ENCODE data around the gene ACER1. TPM values are rescaled to one million over a fixed set of nuclear protein-coding genes. Genes with fewer than 3 reads are reported as not detected.
A peak's percentile ranks its signal among the peaks of the same experiment; 100 is the strongest.

ACER1 gene
- total and polyA plus RNA-seq, 7 experiments from 2014 or later: 0.65 to 3.9 (median 1.1) TPM

DNA sequence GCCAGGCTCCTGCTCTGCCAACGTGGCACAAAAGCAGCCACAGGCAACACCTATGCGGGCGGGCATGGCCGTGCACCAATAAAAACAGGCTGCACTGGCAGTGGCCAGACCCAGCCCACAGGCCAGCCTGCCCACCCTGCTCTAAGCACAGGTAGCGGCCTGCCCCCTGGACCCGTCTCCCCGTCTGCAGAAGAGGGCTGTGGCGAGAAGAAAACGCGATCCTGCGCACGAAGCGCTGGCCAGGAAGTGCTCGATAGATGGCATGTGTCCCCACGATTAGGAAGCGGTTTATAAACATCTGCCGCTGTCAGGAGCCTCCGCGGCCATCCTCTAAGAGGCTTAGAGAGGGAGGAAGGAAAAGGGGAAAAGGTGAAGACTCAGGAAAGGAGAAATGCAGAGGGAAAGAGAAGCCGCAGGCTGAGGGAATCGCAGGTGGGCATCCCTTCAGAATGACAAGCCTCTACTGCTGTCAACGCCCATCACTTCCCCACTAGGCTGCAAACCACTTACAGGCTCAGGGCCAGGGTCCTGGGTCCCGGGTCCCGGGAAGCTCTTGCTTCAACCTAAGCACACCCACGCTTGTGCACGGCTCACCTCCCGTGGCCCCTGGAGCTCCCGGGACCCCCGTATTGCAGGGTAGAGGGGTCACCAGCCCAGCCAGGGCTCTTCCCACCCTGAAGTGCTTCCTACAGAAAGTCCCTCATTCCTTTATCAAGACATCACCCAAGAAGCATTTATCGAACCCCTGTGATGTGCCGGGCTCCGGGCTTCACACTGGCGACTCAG is 64.1 kb downstream of the ACER1 start:
- ChIA-PET POLR2A (no interaction called here), CTCF (no interaction called here)
- no peak overlapping the region for H3K4me3 Mint-ChIP-seq
- no peak overlapping the region for H3K4me3 ChIP-seq (ENCODE audit: low read length)
- no peaks in the 10 kb centered on the region for H3K27me3 Mint-ChIP-seq
- H3K36me3 ChIP-seq (ENCODE audit: control insufficient read depth in 2 of 3, insufficient read depth in 3 of 3, low read length in 3 of 3): peaks cover 0 to 45% (median 5%) of the 10 kb centered on the region in 3 experiments
- intact Hi-C loops (cut with micrococcal nuclease): no loop called here
- no peaks in the 10 kb centered on the region for H3K9me3 ChIP-seq (ENCODE audit: control insufficient read depth in 2 of 3, low read length in 3 of 3)
- H3K27ac Mint-ChIP-seq: peak overlapping the region in 4 of 9 donors; percentile 21 to 60 (median 54)
- H3K27ac ChIP-seq (ENCODE audit: low read depth, low read length): no peak overlapping the region
- no peaks in the 10 kb centered on the region for H3K9me3 Mint-ChIP-seq
- peaks cover 4 to 27% (median 8%) of the 10 kb centered on the region in 5 donors for H3K36me3 Mint-ChIP-seq
- H3K4me1 Mint-ChIP-seq: peaks cover 8 to 51% (median 37%) of the 10 kb centered on the region in 7 donors
- no peak for DNase-seq
- no peak for ATAC-seq
- H3K4me1 ChIP-seq (ENCODE audit: control insufficient read depth in 2 of 2, insufficient read depth in 2 of 2, low read length in 2 of 2): no peaks in the 10 kb centered on the region
- no peaks in the 10 kb centered on the region for H3K27me3 ChIP-seq (ENCODE audit: control insufficient read depth in 2 of 2, insufficient read depth in 2 of 2, low read length in 2 of 2)

DNA sequence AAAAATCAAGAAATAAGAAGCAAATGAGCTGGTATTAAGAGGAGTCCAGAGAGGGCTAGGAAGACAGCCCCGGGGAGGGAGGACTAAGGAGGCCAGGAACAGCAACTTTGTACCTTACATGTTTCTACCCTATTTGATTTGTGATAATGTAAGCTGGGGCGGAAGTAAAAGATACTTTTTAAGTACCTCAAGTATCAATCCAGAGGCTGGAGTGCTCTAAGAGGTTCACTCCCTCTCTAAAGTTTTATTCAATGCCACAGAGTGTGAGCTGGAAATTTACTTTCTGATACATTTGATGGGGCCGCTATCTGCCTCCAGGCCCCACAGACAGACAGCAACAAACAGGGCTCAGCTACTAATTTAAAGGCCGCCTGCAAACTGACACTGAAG is 65.0 kb downstream of the ACER1 start:
- Mint-ChIP-seq H3K4me1 (peaks cover 5 to 42% (median 33%) of the 10 kb centered on the region in 7 donors), H3K36me3 (peaks cover 5 to 29% (median 9%) of the 10 kb centered on the region in 5 donors), H3K27ac (peak overlapping the region in 4 of 9 donors; percentile 21 to 60 (median 40)), H3K4me3 (no peak overlapping the region), H3K27me3 (no peaks in the 10 kb centered on the region), H3K9me3 (no peaks in the 10 kb centered on the region)
- Histone ChIP-seq H3K27ac (ENCODE audit: low read depth, low read length) (no peak overlapping the region), H3K36me3 (ENCODE audit: control insufficient read depth in 2 of 3, insufficient read depth in 3 of 3, low read length in 3 of 3) (peaks cover 0 to 51% (median 5%) of the 10 kb centered on the region in 3 experiments), H3K4me1 (ENCODE audit: control insufficient read depth in 2 of 2, insufficient read depth in 2 of 2, low read length in 2 of 2) (no peaks in the 10 kb centered on the region), H3K27me3 (ENCODE audit: control insufficient read depth in 2 of 2, insufficient read depth in 2 of 2, low read length in 2 of 2) (no peaks in the 10 kb centered on the region), H3K9me3 (ENCODE audit: control insufficient read depth in 2 of 3, low read length in 3 of 3) (no peaks in the 10 kb centered on the region), H3K4me3 (ENCODE audit: low read length) (no peak overlapping the region)
- intact Hi-C loops (cut with micrococcal nuclease): no loop called here
- no peak for ATAC-seq
- POLR2A ChIA-PET: no interaction called here
- no peak for DNase-seq
- CTCF ChIA-PET: no interaction called here

DNA sequence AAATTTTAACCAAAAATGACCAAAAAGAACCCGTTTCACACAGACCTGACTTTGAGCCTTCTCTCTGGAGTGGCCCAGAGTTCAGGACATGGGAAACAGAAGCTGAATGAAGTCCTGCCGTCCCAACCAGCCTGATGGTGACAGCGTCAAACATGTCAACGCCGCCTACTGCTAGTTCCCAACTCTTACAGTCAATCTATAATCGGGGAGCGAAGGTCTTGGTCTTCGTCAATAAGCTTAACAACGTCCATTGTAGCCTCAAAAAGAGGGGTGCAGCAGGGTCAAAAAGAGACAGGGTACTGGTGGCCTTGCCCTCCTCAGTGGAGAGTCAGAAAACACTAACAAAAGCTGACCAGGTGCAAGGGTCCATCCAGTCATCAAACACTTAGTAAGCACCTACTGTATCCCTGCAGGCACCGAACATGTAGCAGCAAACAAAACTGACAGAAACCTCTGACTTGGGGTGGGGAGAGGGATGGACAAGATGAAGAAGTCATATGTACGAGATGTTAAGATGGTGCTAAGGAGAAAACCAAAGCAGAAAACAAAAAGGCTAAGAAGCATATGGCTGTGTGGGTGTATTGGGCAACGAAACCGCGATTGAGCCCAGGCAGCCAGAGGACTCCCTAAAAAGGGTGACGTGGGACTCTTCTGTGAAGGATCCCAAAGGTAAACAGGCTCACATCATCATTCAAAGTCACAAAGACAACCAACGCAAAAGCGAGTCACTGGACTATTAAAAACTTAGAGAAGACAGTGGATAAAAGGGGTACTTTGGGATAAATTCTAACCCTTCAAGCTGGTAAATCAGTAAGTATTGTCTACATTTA is 65.6 kb downstream of the ACER1 start:
- Mint-ChIP-seq H3K4me1 (peaks cover 5 to 36% (median 28%) of the 10 kb centered on the region in 7 donors), H3K36me3 (peaks cover 7 to 32% (median 11%) of the 10 kb centered on the region in 5 donors), H3K27me3 (no peaks in the 10 kb centered on the region), H3K27ac (peak overlapping the region in 4 of 9 donors; percentile 21 to 60 (median 40)), H3K9me3 (no peaks in the 10 kb centered on the region), H3K4me3 (no peak overlapping the region)
- Histone ChIP-seq H3K4me1 (ENCODE audit: control insufficient read depth in 2 of 2, insufficient read depth in 2 of 2, low read length in 2 of 2) (no peaks in the 10 kb centered on the region), H3K27me3 (ENCODE audit: control insufficient read depth in 2 of 2, insufficient read depth in 2 of 2, low read length in 2 of 2) (no peaks in the 10 kb centered on the region), H3K9me3 (ENCODE audit: control insufficient read depth in 2 of 3, low read length in 3 of 3) (no peaks in the 10 kb centered on the region), H3K36me3 (ENCODE audit: control insufficient read depth in 2 of 3, insufficient read depth in 3 of 3, low read length in 3 of 3) (peaks cover 0 to 55% (median 5%) of the 10 kb centered on the region in 3 experiments), H3K27ac (ENCODE audit: low read depth, low read length) (no peak overlapping the region), H3K4me3 (ENCODE audit: low read length) (no peak overlapping the region)
- ChIA-PET CTCF (interaction anchor here (0.7 kb wide), 1 partner anchor 1692 kb away, joined by 3 read pairs; no protein-coding TSS in a partner anchor), POLR2A (no interaction called here)
- no peak for ATAC-seq
- intact Hi-C loops (cut with micrococcal nuclease): no loop called here
- no peak for DNase-seq

DNA sequence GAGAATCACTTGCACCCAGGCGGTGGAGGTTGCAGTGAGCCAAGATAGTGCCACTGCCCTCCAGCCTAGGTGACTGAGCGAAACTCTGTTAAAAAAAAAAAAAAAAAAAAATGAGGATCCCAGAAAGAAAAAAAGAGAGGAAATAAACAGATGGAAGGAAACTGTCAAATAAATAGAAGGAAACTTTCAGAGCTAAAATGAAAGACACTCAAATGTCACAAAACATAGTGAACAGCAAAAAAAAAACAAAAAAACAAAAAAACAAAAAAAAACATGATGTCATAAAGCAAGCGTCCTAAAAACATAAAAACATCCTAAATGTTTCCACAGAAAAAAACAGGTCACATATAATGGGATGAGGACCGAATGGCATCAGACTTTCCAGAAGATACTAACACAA is 68.6 kb downstream of the ACER1 start:
- H3K27me3 Mint-ChIP-seq: no peaks in the 10 kb centered on the region
- H3K36me3 ChIP-seq (ENCODE audit: control insufficient read depth in 2 of 3, insufficient read depth in 3 of 3, low read length in 3 of 3): peaks cover 0 to 58% (median under 1%) of the 10 kb centered on the region in 3 experiments
- peaks cover 3 to 28% (median 14%) of the 10 kb centered on the region in 7 donors for H3K4me1 Mint-ChIP-seq
- DNase-seq (no peak), ATAC-seq (no peak)
- no peak overlapping the region for H3K4me3 ChIP-seq (ENCODE audit: low read length)
- H3K4me1 ChIP-seq (ENCODE audit: control insufficient read depth in 2 of 2, insufficient read depth in 2 of 2, low read length in 2 of 2): peaks cover 0 to 6% of the 10 kb centered on the region in 2 donors
- H3K9me3 Mint-ChIP-seq: no peaks in the 10 kb centered on the region
- no peak overlapping the region for H3K27ac ChIP-seq (ENCODE audit: low read depth, low read length)
- H3K27ac Mint-ChIP-seq: no peak overlapping the region
- H3K9me3 ChIP-seq (ENCODE audit: control insufficient read depth in 2 of 3, low read length in 3 of 3): no peaks in the 10 kb centered on the region
- peaks cover 0 to 23% (median 7%) of the 10 kb centered on the region in 5 donors for H3K36me3 Mint-ChIP-seq
- ChIA-PET CTCF (no interaction called here), POLR2A (interaction anchor here (0.6 kb wide), 1 partner anchor 22 kb away, joined by 5 read pairs; no protein-coding TSS in a partner anchor)
- no peaks in the 10 kb centered on the region for H3K27me3 ChIP-seq (ENCODE audit: control insufficient read depth in 2 of 2, insufficient read depth in 2 of 2, low read length in 2 of 2)
- intact Hi-C loops (cut with micrococcal nuclease): no loop called here
- H3K4me3 Mint-ChIP-seq: no peak overlapping the region

DNA sequence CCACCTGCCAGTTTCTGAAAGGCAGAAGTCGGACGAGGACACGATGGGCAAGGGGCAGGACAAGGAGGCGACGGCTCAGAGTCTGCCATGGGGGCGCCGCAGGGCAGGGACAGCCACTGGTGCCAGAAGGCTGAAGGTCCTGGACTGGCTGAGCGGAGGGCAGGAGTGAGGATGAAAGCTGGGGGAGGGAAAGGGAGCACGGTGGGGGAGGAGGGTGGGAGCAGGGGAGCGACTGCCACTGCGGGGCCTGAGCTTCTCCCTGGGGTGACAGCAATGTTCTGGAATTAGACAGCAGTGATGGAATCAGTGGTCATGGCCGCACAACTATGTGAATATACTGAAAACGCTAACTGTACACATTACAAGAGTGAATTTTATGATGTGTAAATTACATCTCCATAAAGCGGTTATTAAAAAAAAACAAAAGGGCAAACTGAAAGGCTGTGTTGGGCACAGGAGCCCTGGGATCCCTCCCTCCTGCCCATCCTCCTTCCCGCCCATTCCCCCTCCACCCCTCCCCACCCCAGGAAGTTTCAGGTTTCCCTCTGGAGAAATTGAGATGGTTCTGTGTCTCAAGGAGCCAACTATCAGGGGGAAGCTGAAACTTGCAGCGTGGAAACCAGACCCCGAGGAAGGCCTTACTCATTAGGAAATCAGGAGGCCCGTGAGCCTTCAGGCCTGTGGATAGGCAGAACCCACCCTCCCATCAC is 69.5 kb downstream of the ACER1 start:
- ChIA-PET CTCF (no interaction called here), POLR2A (no interaction called here)
- intact Hi-C loops (cut with micrococcal nuclease): no loop called here
- Mint-ChIP-seq H3K9me3 (no peaks in the 10 kb centered on the region), H3K27me3 (no peaks in the 10 kb centered on the region), H3K36me3 (peaks cover 0 to 30% (median 7%) of the 10 kb centered on the region in 5 donors), H3K27ac (peak overlapping the region in 2 of 9 donors; percentile 0 to 51), H3K4me3 (no peak overlapping the region), H3K4me1 (peaks cover 3 to 28% (median 14%) of the 10 kb centered on the region in 7 donors)
- H3K27me3 ChIP-seq (ENCODE audit: control insufficient read depth in 2 of 2, insufficient read depth in 2 of 2, low read length in 2 of 2): no peaks in the 10 kb centered on the region
- DNase-seq (no peak), ATAC-seq (no peak)
- H3K9me3 ChIP-seq (ENCODE audit: control insufficient read depth in 2 of 3, low read length in 3 of 3): no peaks in the 10 kb centered on the region
- no peak overlapping the region for H3K27ac ChIP-seq (ENCODE audit: low read depth, low read length)
- H3K4me3 ChIP-seq (ENCODE audit: low read length): no peak overlapping the region
- H3K36me3 ChIP-seq (ENCODE audit: control insufficient read depth in 2 of 3, insufficient read depth in 3 of 3, low read length in 3 of 3): peaks cover 0 to 58% (median 4%) of the 10 kb centered on the region in 3 experiments
- H3K4me1 ChIP-seq (ENCODE audit: control insufficient read depth in 2 of 2, insufficient read depth in 2 of 2, low read length in 2 of 2): peaks cover 0 to 6% of the 10 kb centered on the region in 2 donors

DNA sequence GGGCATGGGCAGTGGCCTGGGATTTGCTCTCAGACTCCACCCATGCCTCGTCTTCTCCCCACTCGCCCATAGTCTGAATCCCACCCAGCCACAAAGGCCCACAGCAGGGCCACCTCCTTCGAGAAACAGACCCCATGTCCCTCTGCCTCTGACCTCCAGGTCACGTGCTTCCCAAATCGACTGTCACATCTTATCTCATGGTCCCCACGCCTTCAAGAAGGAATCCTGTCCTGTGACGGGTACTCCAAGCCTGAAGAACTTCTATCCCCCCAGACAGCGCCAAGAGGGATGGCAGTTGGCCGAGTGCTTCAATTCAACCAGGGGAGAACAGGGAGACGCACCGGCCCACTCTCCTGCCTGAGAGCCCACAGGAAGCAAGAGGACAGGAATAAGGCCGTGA is 70.1 kb downstream of the ACER1 start:
- Histone ChIP-seq H3K27ac (ENCODE audit: low read depth, low read length) (no peak overlapping the region), H3K36me3 (ENCODE audit: control insufficient read depth in 2 of 3, insufficient read depth in 3 of 3, low read length in 3 of 3) (peaks cover 0 to 57% (median 9%) of the 10 kb centered on the region in 3 experiments), H3K27me3 (ENCODE audit: control insufficient read depth in 2 of 2, insufficient read depth in 2 of 2, low read length in 2 of 2) (no peaks in the 10 kb centered on the region), H3K9me3 (ENCODE audit: control insufficient read depth in 2 of 3, low read length in 3 of 3) (no peaks in the 10 kb centered on the region), H3K4me1 (ENCODE audit: control insufficient read depth in 2 of 2, insufficient read depth in 2 of 2, low read length in 2 of 2) (peaks cover 0 to 6% of the 10 kb centered on the region in 2 donors), H3K4me3 (ENCODE audit: low read length) (no peak overlapping the region)
- CTCF ChIA-PET: no interaction called here
- intact Hi-C loops (cut with micrococcal nuclease): no loop called here
- Mint-ChIP-seq H3K9me3 (no peaks in the 10 kb centered on the region), H3K27me3 (no peaks in the 10 kb centered on the region), H3K27ac (peak overlapping the region in 3 of 9 donors; percentile 0 to 78 (median 51)), H3K4me1 (peaks cover 3 to 27% (median 18%) of the 10 kb centered on the region in 7 donors), H3K36me3 (peaks cover 0 to 31% (median 8%) of the 10 kb centered on the region in 5 donors), H3K4me3 (no peak overlapping the region)
- no peak for ATAC-seq
- DNase-seq: no peak
- POLR2A ChIA-PET: no interaction called here
